Fibroblast of skin of back (primary cell): ENCODE data around the gene SIRT6.
A peak's percentile ranks its signal among the peaks of the same experiment; 100 is the strongest.
"Not testable (repeated sequence)": the region's sequence is repeated elsewhere in the genome, so short reads cannot be mapped to it uniquely, and the experiment has no call there.

Source experiments
- DNase-seq: peaks from one replicate; pipeline ENCODE4 v3.0.0-alpha.2; 2013

Gene SIRT6

GRCh38 chr19:4199699-4200293, 17.4 kb upstream of the SIRT6 start:
- no peak for DNase-seq

- DNase-seq, result no peak
Measured at GRCh38 chr19:4198467-4199126, 16.2 kb upstream of the SIRT6 start.

- no peak for DNase-seq
Measured at GRCh38 chr19:4197625-4198466, 15.5 kb upstream of the SIRT6 start.

DNA sequence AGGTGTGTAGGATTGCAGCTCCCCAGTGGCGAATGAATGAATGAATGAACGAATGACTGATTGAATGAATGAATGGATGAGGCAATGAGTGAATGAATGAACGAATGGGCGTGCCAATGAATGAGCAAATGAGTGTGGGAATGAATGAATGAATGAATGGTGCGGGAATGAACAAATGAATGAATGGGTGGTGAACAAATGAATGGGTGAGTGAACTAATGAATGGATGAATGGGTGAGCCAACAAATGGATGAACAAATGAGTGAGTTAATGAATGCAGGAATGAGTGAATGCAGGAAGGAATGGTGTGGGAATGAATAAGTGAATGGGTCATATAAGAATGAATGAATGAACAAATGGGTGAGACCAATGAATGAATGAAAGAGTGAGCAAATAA, 14.9 kb upstream of the SIRT6 start:
- DNase-seq, result no peak

DNA sequence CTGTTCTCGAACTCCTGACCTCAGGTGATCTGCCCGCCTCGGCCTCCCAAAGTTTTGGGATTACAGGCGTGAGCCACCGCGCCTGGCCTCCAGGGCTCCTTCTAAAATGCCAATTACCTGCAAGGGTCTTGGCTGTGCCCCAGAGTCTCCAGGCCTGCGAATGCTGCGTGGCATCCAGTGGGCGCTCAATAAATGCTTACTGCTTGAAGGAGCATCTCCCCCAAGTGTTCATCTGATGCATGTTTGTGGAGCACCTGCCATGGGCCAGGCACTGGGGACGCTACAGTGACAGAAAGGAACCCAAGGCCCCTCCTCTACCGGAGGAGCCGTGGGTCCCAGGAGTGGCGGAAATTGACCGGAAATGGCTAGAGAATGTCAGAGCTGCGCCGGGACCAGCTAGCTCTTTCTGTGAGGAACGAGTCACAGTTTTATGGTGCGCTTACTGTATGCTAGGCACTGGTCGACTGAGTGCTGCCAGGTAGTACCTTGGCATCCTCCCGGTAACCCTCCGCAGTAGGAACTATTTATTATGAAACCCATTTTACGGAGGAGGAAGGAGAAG, 14.3 kb upstream of the SIRT6 start:
- no peak for DNase-seq

DNA sequence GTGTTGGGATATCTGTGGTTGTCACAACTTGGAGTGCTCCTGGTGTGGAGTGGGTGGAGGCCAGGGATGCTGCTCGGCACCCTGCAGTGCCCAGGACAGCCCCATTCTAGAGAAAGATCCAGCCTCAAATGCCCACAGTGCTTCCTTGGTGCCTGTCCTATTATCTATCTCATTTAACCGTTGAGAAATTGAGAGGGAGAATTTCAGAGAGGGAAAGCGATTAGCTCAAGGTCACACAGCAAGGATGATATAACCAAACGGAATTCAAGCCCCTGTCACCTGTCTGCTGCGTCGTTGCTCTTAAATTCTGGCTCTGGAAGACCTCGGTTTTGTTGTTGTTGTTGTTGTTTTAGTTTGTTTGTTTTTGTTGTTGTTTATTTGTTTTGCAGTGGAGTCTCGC, 13.6 kb upstream of the SIRT6 start:
- no peak for DNase-seq

GRCh38 chr19:4194353-4194752, 12.0 kb upstream of the SIRT6 start:
- no peak for DNase-seq

- DNase-seq, result not testable (repeated sequence)
Measured at GRCh38 chr19:4192537-4192936, 10.2 kb upstream of the SIRT6 start.

GRCh38 chr19:4189641-4190040, 7.3 kb upstream of the SIRT6 start:
- no peak for DNase-seq

GRCh38 chr19:4187313-4188122, 5.2 kb upstream of the SIRT6 start:
- no peak for DNase-seq

GRCh38 chr19:4186087-4186993, 4.0 kb upstream of the SIRT6 start:
- peak; percentile 64 for DNase-seq

DNA sequence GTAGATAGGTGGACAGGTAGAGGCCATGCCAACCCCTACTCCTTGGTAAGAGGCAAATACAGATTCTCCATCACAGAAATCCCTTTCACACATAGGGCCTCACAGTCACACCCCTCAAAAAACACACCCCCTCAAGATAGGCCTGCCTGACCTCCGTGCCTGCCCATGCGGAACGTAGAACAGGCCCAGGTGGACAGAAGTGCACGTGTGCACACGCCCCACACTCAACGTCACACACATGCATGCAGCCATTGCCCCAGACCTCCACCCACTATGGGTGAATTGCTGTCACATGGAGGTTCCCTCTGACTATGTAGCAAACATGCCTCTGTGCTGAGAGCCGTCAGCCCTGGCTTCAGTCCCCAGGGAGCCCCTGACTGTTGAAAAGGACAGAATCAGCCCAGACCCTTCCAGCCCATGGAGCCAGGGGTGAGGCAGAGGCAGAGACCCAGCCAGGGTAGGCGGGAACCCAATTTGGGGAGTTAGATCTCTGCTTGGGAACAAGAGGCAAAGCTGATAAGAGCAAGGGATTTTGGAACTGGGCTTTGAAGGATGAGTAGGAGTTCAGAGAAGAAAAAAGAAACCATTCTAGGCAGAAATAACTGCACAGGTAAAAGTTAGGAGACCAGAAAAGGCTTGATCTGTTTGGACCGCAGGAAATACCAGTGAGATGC, 3.2 kb upstream of the SIRT6 start:
- DNase-seq, result no peak

GRCh38 chr19:4184718-4185352, 2.5 kb upstream of the SIRT6 start:
- DNase-seq, result no peak

GRCh38 chr19:4183967-4184717, 1.8 kb upstream of the SIRT6 start:
- no peak for DNase-seq

DNA sequence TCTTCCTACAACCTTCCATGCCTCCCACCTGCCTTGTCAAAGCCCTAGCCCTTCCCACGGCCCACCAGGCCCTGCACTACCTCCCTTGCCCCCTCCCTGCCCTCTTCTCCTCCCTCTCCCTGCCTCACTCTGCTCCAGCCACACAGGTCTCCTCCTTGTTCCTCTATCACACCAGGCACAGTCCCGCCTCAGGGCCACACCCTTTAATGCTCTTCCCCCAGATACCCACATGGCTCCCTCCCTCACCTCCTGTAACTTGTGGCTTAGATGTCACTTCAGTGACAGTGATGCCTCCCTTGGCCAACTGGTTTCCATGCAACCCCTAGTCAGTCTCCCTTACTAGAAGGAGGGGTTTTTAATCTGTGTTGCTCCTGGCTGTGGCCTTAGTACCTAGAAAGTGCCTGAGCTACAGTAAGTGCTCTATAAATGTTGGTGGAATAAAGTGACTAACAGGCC, 1.3 kb downstream of the SIRT6 start:
- DNase-seq, result no peak

- no peak for DNase-seq
Measured at GRCh38 chr19:4178990-4179389, 3.4 kb downstream of the SIRT6 start.

DNA sequence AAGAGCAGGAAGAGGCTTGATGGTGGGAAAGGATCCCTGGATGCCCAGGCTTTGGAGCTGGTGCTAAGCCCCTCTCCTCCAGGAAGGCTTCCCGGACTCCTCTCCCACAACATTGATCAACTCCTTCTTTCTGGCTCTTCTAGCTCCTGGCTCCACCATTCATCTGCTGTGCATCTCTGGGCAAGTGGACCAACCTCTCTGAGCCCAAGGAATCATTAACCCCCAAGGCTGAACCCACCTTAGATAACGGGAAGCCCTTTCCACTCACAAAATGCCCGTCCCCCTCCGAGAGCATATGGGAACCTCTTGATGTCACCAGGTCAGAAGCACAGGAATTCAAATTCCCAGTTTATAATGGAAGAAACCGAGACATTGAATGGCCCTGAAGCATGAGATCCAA, 5.2 kb downstream of the SIRT6 start:
- DNase-seq, result no peak

GRCh38 chr19:4175669-4175931, 6.8 kb downstream of the SIRT6 start:
- DNase-seq, result no peak

- no peak for DNase-seq
Measured at GRCh38 chr19:4174895-4175668, 7.3 kb downstream of the SIRT6 start.
